GM19455 (cell line): ENCODE measurements around the gene KLHL3.

Experiments used
- ATAC-seq: cut with Tn5 transposase; IDR thresholded peaks from one replicate; pipeline ENCODE4 v1.9.1; 2021; ENCODE audit not compliant: unreplicated experiment

KLHL3 gene

DNA sequence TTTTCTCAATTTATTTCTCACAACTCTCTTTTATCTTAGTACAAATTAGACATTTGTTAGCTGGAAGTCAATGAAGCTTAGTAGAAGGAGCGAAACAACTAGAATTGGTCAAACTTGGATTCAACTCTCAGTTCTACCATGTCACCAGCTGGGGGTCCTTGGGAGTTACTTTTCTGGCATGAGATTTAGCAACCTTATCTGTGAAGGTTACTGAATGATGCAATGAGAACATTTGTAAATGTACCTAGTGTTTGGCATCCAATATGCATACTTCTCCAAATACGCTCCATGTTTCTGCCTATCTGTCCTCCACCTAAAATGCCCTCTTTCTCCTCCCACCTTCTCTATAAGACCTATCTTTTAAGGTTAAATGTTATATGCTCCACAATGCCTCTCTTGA lies 12.0 kb upstream of the KLHL3 start:
- no peak for ATAC-seq

DNA sequence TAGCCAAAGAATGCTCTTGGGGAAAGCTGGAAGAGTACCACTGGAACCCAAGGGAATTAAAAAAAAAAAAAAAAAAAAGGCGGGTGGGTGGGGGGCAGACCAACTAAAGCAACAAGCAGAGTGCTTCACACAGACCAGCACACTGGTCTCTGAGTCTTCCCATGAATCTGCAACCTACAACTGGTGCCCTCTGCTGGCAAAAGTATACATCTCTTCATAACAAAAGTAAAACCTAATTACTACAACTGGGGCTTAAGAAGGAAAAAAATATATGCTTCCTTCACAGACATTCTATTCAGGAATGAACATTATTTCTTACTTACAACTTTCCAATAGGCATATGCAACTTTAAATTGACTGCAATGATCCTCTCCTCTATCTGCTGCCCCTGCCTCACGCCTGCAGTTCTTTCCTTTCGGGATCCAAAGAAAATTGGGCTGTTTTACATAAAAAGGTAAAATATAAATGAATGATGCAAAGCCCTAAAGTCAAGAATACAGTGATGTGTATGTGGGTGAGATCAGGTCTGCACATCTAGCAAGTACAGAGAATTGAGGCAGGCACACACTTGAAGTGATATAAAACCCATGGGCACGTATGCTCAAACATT lies 7.2 kb upstream of the KLHL3 start:
- ATAC-seq = no peak

DNA sequence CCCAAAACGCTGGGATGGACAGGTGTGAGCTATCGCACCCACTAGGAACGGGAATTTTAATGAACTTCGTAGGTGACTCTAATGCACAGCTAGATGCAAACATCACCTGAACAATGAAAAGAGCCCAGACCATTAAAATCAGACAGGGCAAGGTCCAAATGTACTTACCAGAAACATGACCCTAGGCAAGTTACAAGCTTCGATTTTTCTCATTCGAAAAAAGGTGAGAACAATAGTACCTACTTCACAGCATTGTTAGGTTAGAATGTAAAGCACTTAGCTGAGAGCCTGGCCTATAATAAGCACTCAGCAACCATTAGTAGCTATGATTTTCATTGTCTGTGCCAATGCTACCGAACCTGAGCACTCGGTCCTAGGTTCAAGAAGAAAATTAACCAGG lies 5.8 kb upstream of the KLHL3 start:
- no peak for ATAC-seq

- ATAC-seq = no peak
Observed at GRCh38 chr5:137739737-137740136, 3.8 kb upstream of the KLHL3 start.

GRCh38 chr5:137738947-137739346 lies 3.1 kb upstream of the KLHL3 start:
- no peak for ATAC-seq

DNA sequence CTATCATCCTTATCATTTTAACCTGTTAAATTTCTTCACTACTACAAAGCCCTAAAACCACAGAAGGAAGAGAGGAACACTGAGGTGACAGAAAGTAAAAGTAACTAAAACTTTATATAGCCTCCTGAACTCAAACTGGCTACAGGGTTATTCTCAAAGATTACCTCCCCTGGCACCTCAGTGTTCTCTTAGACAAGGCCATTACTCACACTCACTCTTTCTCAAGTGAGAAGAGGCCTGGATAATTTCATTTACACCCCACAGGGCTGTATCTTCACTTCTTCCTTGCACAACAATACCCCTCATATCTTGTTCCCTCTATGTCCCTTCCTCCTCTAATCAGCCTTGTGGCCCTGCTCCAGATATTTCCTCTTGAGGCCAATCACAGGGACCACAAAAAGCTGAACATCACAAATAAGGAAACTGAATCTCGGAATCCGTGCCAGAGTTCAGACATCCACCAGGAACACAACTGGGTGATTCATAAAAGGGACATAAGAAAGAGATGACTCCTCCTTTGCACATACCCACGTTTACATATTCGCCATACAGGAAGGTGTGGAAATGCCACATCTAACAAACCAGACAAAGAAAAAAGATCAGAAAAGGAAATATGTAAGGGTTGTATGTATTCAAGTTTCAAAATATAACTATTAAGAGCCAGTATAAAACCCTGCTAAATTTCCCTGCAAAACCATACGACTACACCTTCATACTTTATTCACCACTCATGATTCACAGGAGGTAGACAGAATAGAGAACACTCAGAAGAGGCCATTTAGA lies 1.7 kb upstream of the KLHL3 start:
- ATAC-seq = no peak

GRCh38 chr5:137736496-137736895 lies 607 bp upstream of the KLHL3 start:
- ATAC-seq = no peak

GRCh38 chr5:137734962-137735554 lies 831 bp downstream of the KLHL3 start:
- ATAC-seq = no peak

GRCh38 chr5:137734331-137734730 lies 1.6 kb downstream of the KLHL3 start:
- no peak for ATAC-seq

DNA sequence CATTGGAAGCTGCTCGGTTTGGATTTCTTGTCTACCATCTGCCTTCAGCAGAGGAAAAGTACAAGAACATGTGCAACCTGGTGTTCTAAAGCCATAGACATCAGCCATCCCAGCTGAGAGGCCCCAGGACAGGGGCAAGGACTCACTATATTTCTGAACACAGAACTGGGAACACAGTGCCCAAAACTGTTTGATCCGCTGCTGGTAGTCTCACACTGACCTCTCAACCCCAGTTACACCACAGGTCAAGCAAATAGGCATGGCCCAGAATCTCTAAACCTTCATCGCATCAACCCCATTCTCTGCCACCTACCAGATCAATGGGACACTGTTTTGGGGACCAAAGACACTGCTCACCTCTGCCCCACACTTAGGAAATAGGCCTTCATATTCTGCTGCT lies 2.0 kb downstream of the KLHL3 start:
- no peak for ATAC-seq

GRCh38 chr5:137733006-137733405 lies 2.9 kb downstream of the KLHL3 start:
- ATAC-seq = no peak

DNA sequence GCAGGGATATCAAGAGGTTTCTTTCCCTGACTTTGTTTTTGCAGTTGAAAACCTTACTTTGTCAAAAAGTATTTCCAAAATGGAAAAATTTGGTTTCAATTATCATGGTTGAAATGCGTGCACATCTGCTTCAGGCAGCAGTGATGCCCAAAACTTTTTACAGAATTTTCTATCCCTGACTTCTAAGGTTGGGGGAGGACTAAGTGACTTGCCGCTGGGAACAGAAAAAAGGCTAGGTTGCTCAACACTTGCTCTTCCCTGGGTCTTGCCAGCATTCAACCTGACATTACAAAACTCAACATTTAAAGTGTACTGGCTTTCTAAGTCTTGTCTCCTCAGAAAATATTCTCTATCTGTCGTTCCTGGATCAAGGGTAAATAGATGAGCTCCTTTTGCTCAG lies 4.7 kb downstream of the KLHL3 start:
- no peak for ATAC-seq

DNA sequence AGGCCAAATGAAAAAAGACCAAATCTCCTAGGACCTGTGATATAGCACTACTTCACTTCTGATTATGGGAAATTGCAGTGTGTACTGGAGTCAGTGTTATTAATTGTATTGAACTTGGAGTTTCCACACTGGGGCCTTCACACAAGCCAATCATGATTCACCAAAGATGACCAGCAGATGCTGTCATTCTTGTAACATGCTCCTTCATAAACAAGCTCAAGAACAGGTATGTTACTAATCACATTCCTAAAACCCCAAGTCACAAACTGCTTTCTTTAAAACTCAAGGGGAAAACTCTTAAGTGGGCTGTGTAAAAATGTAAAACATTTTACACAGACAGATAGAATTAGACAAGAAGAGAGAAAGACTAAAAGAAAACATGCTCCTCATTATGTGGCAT lies 5.6 kb downstream of the KLHL3 start:
- no peak for ATAC-seq

- ATAC-seq = no peak
Observed at GRCh38 chr5:137728048-137728447, 7.8 kb downstream of the KLHL3 start.

GRCh38 chr5:137727623-137728022 lies 8.3 kb downstream of the KLHL3 start:
- ATAC-seq = no peak

DNA sequence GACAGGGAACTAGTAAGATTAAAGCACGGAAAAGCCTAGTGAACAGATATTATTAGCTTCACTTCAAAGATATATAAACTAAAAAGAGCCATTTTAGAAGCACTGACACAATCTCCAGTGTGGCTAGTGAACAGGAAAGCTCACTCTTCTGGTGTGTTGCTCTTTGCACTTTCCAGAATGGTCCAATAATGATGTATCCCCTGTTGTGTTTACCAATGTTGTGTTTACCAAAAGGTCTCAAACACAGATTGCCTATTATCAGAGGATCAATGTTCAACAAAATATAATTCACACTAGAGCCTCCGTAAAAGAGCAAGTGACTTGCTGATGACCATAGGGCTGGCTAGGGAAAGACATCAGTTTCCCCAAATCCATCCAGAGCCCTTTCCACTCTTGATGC lies 11.6 kb downstream of the KLHL3 start:
- no peak for ATAC-seq

- no peak for ATAC-seq
Observed at GRCh38 chr5:137718611-137719010, 17.3 kb downstream of the KLHL3 start.

DNA sequence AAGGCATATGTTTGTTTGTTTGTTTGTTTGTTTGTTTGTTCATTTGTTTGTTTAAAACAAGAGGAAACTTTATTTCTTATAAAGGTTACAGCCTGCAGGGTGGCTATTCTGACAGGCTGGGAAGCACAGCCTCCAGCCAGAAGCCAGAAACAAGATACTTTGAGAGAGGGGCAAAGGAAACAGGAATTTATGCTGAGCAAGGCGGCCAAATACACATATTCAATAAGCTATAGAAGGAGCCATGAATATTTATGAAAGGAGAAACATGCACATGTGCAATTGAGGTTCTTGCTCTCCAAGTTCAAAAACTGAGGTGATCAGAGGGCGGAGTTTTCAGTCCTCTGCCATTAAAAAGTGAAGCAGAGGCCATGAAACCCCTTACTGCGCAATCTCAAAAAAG lies 19.6 kb downstream of the KLHL3 start:
- ATAC-seq = no peak

GRCh38 chr5:137715456-137715855 lies 20.4 kb downstream of the KLHL3 start:
- ATAC-seq = no peak

- no peak for ATAC-seq
Observed at GRCh38 chr5:137714946-137715345, 20.9 kb downstream of the KLHL3 start.

DNA sequence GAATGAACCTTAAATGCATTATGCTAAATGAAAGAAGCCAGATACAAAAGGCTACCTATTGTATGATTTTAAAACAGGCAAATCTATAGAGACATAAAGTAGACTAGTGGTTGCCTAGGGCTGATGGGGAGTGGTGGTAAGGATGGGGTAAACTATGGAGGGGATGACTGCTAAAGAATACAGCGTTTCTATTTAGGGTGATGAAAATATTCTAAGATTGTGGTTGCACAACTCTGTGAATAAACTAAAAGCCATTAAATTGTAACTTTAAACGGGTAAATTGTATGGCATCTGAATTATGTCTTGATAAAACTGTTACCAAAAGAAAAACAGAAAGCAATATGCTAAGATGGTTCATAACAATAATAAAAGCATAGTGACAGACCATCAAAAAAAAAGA lies 21.4 kb downstream of the KLHL3 start:
- ATAC-seq = no peak

DNA sequence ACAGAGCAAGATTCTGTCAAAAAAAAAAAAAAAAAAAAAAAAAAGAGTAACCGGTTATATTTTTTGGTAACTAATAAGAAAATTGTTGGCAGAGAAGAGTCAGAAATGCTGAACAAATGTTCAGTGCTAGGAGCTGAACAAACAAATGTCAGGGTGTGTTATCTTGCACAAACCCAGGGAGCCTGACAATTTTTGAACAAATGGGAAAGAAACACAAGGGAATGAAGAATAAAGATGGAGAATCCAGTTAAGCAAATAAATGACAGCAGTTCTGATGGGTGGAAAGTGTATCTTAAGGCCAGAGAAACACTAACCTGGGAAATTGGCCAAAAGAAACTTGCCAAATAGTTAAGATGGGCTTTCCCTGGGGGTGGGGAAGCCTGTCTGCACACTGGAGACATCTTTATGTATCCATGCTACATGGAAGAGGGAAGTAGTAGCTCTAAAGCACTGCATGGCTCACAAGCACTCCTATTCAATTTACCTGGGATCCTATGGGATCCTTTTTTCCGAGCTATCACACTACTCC lies 23.7 kb downstream of the KLHL3 start:
- no peak for ATAC-seq
